GM12864 (cell line): ENCODE measurements around the gene PPFIA2.

Source experiments
- DNase-seq: peaks from one replicate; pipeline ENCODE4 v3.0.0-alpha.2; 2011; ENCODE audit warnings: low read depth
- H3K4me3 ChIP-seq: 2 replicates; pipeline ENCODE4 v1.5.1; 2011; ENCODE audit warnings: mild to moderate bottlenecking, low read depth, low read length, control low read depth
- CTCF ChIP-seq: IDR thresholded peaks from 2 replicates; pipeline ENCODE4 v1.5.1; 2011; ENCODE audit warnings: low read depth, mild to moderate bottlenecking, moderate library complexity, low read length, control low read depth, inconsistent platforms; ENCODE audit errors: missing control alignments

Gene PPFIA2

GRCh38 chr12:81270385-81270784 lies 488.8 kb downstream of the PPFIA2 start:
- no peak for TF ChIP-seq CTCF
- no peak overlapping the region for H3K4me3 ChIP-seq

GRCh38 chr12:81263072-81263471 lies 496.1 kb downstream of the PPFIA2 start:
- TF ChIP-seq CTCF, result no peak
- DNase-seq, result no peak
- no peak overlapping the region for H3K4me3 ChIP-seq

More at GRCh38 chr12:81270385-81270784, 488.8 kb downstream of the PPFIA2 start:
- no peak for DNase-seq

- H3K4me3 ChIP-seq, result no peak overlapping the region
- TF ChIP-seq CTCF, result no peak
- no peak for DNase-seq
Observed at GRCh38 chr12:81261508-81262207, 497.5 kb downstream of the PPFIA2 start.

- no peak for TF ChIP-seq CTCF
- no peak for DNase-seq
- H3K4me3 ChIP-seq, result no peak overlapping the region
Observed at GRCh38 chr12:81259360-81259759, 499.8 kb downstream of the PPFIA2 start.

GRCh38 chr12:81257947-81258551 lies 501.1 kb downstream of the PPFIA2 start:
- DNase-seq, result no peak
- H3K4me3 ChIP-seq, result no peak overlapping the region
- peak; percentile 24 for TF ChIP-seq CTCF

GRCh38 chr12:81255947-81256346 lies 503.2 kb downstream of the PPFIA2 start:
- TF ChIP-seq CTCF, result no peak
- no peak for DNase-seq
- no peak overlapping the region for H3K4me3 ChIP-seq

GRCh38 chr12:81255456-81255855 lies 503.7 kb downstream of the PPFIA2 start:
- H3K4me3 ChIP-seq, result no peak overlapping the region
- TF ChIP-seq CTCF, result no peak
- DNase-seq, result no peak
